Effector memory CD4-positive, alpha-beta T cell (primary cell): Measurements from ENCODE around the gene PHGDH.
"Not testable (repeated sequence)": the region's sequence is repeated elsewhere in the genome, so short reads cannot be mapped to it uniquely, and the experiment has no call there.

Experiments used
- DNase-seq, 3 donors: peaks; one replicate each; pipeline ENCODE4 v3.0.0-alpha.2; 2020
- H3K27ac ChIP-seq: 2 replicates; pipeline ENCODE4 v1.7.0; 2013; ENCODE audit warnings: mild to moderate bottlenecking, low read length, moderate library complexity; ENCODE audit not compliant: insufficient read depth, poor library complexity, severe bottlenecking
- H3K27me3 ChIP-seq: replicated peaks from 2 replicates; pipeline ENCODE4 v1.7.0; 2013; ENCODE audit warnings: mild to moderate bottlenecking, low read length; ENCODE audit not compliant: insufficient read depth, control insufficient read depth, poor library complexity, severe bottlenecking
- H3K36me3 ChIP-seq: 2 replicates; pipeline ENCODE4 v1.7.0; 2013; ENCODE audit warnings: mild to moderate bottlenecking, low read length, moderate library complexity; ENCODE audit not compliant: control insufficient read depth, insufficient read depth
- H3K4me1 ChIP-seq: 2 replicates; pipeline ENCODE4 v1.7.0; 2013; ENCODE audit warnings: low read length, mild to moderate bottlenecking; ENCODE audit not compliant: control insufficient read depth, insufficient read depth, poor library complexity, severe bottlenecking
- H3K4me3 ChIP-seq: 2 replicates; pipeline ENCODE4 v1.7.0; 2013; ENCODE audit warnings: low read length, low read depth, mild to moderate bottlenecking; ENCODE audit not compliant: insufficient read depth, poor library complexity, severe bottlenecking
- H3K9me3 ChIP-seq: 2 replicates; pipeline ENCODE4 v1.7.0; 2013; ENCODE audit warnings: mild to moderate bottlenecking, low read length, moderate library complexity; ENCODE audit not compliant: control insufficient read depth

PHGDH gene

DNA sequence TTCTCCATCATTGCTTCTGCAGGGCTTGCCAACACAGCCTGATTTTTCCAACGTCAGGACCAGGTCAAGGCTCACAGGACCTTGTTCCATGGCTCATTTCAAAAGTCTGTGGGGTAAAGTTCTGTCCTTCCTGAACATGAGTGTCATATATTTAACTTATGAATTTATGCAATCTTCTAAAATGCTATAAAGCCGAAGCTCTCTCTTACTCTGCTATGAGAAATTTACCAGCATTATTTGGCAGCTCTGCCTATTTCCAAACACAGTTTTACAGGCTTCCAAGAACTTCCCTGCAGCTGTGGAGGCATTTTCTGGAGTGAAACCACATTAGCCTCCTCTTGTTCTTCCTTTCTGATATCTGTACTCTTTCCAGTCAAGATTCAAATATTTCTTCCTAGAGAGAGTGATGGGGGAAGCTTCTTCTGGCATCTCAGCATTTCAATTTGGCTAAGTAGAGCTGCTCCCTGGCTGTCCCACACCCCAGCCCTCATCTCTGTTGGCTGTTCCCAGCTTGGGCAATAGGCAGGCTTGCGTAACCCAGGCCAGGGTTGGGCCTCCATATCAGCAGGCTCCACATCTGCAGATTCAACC, 72.6 kb downstream of the PHGDH start:
- Histone ChIP-seq H3K9me3 (no peaks in the 10 kb centered on the region), H3K27me3 (no peaks in the 10 kb centered on the region), H3K4me1 (no peaks in the 10 kb centered on the region), H3K27ac (no peak overlapping the region), H3K4me3 (no peak overlapping the region), H3K36me3 (no peaks in the 10 kb centered on the region)
- DNase-seq: no peak

GRCh38 chr1:119786046-119786445, 74.3 kb downstream of the PHGDH start:
- H3K4me3 ChIP-seq, DNase-seq, H3K27ac ChIP-seq, H3K27me3 ChIP-seq, H3K9me3 ChIP-seq, H3K4me1 ChIP-seq, H3K36me3 ChIP-seq: not testable (repeated sequence)

- H3K4me3 ChIP-seq, H3K4me1 ChIP-seq, H3K9me3 ChIP-seq, H3K36me3 ChIP-seq, H3K27me3 ChIP-seq, DNase-seq, H3K27ac ChIP-seq: not testable (repeated sequence)
Measured at GRCh38 chr1:119786473-119787050, 74.8 kb downstream of the PHGDH start.

DNA sequence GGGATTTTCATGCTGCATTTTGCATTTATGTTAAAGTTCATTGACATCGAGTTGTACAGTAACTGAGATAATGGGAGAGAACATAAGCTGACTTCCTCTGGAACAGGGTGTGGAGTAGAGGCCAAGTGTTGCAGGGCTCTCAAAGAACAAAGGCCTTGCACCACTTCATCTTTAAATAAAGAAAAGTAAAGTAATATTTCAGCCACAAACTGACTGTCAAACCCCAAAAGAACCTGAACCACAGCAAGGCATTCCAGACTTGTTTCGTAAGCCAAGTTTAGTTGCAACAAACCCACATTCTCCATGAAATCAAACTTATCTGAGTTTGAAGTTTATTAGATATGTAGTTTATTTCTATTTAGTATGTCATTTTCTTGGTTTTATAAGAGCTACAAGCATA, 76.0 kb downstream of the PHGDH start:
- Histone ChIP-seq H3K9me3 (no peaks in the 10 kb centered on the region), H3K36me3 (no peaks in the 10 kb centered on the region), H3K4me3 (no peak overlapping the region), H3K4me1 (no peaks in the 10 kb centered on the region), H3K27me3 (no peaks in the 10 kb centered on the region), H3K27ac (no peak overlapping the region)
- DNase-seq: no peak

- no peak for DNase-seq
- Histone ChIP-seq H3K4me1 (no peaks in the 10 kb centered on the region), H3K27me3 (no peaks in the 10 kb centered on the region), H3K4me3 (no peak overlapping the region), H3K36me3 (no peaks in the 10 kb centered on the region), H3K9me3 (no peaks in the 10 kb centered on the region), H3K27ac (no peak overlapping the region)
Measured at GRCh38 chr1:119790451-119791198, 78.9 kb downstream of the PHGDH start.

GRCh38 chr1:119791377-119791776, 79.6 kb downstream of the PHGDH start:
- no peaks in the 10 kb centered on the region for H3K4me1 ChIP-seq
- no peak for DNase-seq
- no peaks in the 10 kb centered on the region for H3K27me3 ChIP-seq
- H3K27ac ChIP-seq: no peak overlapping the region
- H3K36me3 ChIP-seq: no peaks in the 10 kb centered on the region
- no peak overlapping the region for H3K4me3 ChIP-seq
- no peaks in the 10 kb centered on the region for H3K9me3 ChIP-seq
